Measurements from ENCODE around the gene TOMM34. TPM values are rescaled to one million over a fixed set of nuclear protein-coding genes. Genes with fewer than 3 reads are reported as not detected.
A peak's percentile ranks its signal among the peaks of the same experiment; 100 is the strongest.

Gene TOMM34
- total and polyA plus RNA-seq, 2 of the 13 experiments (the other 11 are each of a cell fraction or from before 2014, with no cell fraction given) = 36.2 to 52.0 TPM

GRCh38 chr20:44938637-44939036 lies 21.6 kb downstream of the TOMM34 start:
- no TSS peak for BruUV-seq (replicated peaks)
- 97% methylated on average over 9 of the region's 9 CpGs for WGBS (ENCODE audit: low lambda C conversion rate)
- Histone ChIP-seq H3K79me2 (ENCODE audit: insufficient read depth, low read length) (no peaks in the 10 kb centered on the region), H3K9ac (ENCODE audit: insufficient read depth, low read depth, low read length) (no peak overlapping the region), H2AFZ (ENCODE audit: low read length) (no peak overlapping the region), H3K4me1 (ENCODE audit: insufficient read depth, low read length) (peaks cover 10% of the 10 kb centered on the region), H3K36me3 (replicated peaks in 1 of 2; ENCODE audit: control insufficient read depth in 1 of 2, insufficient read depth in 2 of 2, low read length in 2 of 2) (peaks cover 51 to 90% of the 10 kb centered on the region in 2 experiments), H3K27me3 (ENCODE audit: control insufficient read depth in 1 of 2, insufficient read depth in 2 of 2, low read length in 2 of 2) (no peaks in the 10 kb centered on the region), H4K20me1 (ENCODE audit: insufficient read depth, low read length) (no peaks in the 10 kb centered on the region), H3K4me3 (replicated peaks in 1 of 3; ENCODE audit: insufficient read depth in 1 of 3, low read depth in 2 of 3, low read length in 3 of 3) (no peak overlapping the region), H3K4me2 (ENCODE audit: low read depth, low read length) (no peak overlapping the region), H3K9me3 (ENCODE audit: low read length) (no peaks in the 10 kb centered on the region), H3K27ac (ENCODE audit: extremely low read length, insufficient read depth, low read length) (no peak overlapping the region)
- DNase-seq (ENCODE audit: low spot score) = no peak
- intact Hi-C loops (cut with micrococcal nuclease; ENCODE audit: unreplicated experiment) (no loop called here), in situ Hi-C loops (cut with HindIII; ENCODE audit: extremely low pct_ligation_motif_present, low pct_unique_long_range_greater_than_20kb) (no loop called here)
- no peak for FAIRE-seq
- ATAC-seq = no peak
- CTCF ChIA-PET (ENCODE audit: low intra/inter-chr PET ratio, low total read pairs) = no interaction called here
- TF ChIP-seq ZNF274 (CRISPR knock-in tag; IDR thresholded peaks at IDR 0.05) (0 out of 2 replicates have a peak, but pooled peaks have one; percentile 26), ZNF512B (CRISPR knock-in tag; IDR thresholded peaks at IDR 0.05; ENCODE audit: borderline replicate concordance) (no peak)
- POLR2A ChIA-PET = interaction anchor here (1.2 kb wide), 1 partner anchor 11 kb away, joined by 3 read pairs; no protein-coding TSS in a partner anchor

GRCh38 chr20:44936510-44936909 lies 23.7 kb downstream of the TOMM34 start:
- FAIRE-seq = no peak
- intact Hi-C loops (cut with micrococcal nuclease; ENCODE audit: unreplicated experiment) (no loop called here), in situ Hi-C loops (cut with HindIII; ENCODE audit: extremely low pct_ligation_motif_present, low pct_unique_long_range_greater_than_20kb) (no loop called here)
- no peaks in the 10 kb centered on the region for H3K4me1 ChIP-seq (ENCODE audit: insufficient read depth, low read length)
- 93% methylated on average over 10 of the region's 10 CpGs for WGBS (ENCODE audit: low lambda C conversion rate)
- CTCF ChIA-PET (ENCODE audit: low intra/inter-chr PET ratio, low total read pairs) = no interaction called here
- H3K4me3 ChIP-seq (replicated peaks in 1 of 3; ENCODE audit: insufficient read depth in 1 of 3, low read depth in 2 of 3, low read length in 3 of 3) = no peak overlapping the region
- H3K79me2 ChIP-seq (ENCODE audit: insufficient read depth, low read length) = no peaks in the 10 kb centered on the region
- no peak overlapping the region for H3K4me2 ChIP-seq (ENCODE audit: low read depth, low read length)
- no peak overlapping the region for H2AFZ ChIP-seq (ENCODE audit: low read length)
- BruUV-seq (replicated peaks) = no TSS peak
- POLR2A ChIA-PET = no interaction called here
- no peak overlapping the region for H3K27ac ChIP-seq (ENCODE audit: extremely low read length, insufficient read depth, low read length)
- no peak overlapping the region for H3K9ac ChIP-seq (ENCODE audit: insufficient read depth, low read depth, low read length)
- ATAC-seq = no peak
- TF ChIP-seq TEAD2 (CRISPR knock-in tag; IDR thresholded peaks at IDR 0.05) (no peak), DNMT1 (CRISPR knock-in tag; IDR thresholded peaks at IDR 0.05) (no peak), YY1 (IDR thresholded peaks at IDR 0.05; ENCODE audit: insufficient read depth, insufficient replicate concordance, low read depth, low read length) (no peak), ZNF768 (CRISPR knock-in tag; IDR thresholded peaks at IDR 0.05) (peak; percentile 10; the same call in 1 of the 2 replicates), SRSF9 (IDR thresholded peaks at IDR 0.05; ENCODE audit: borderline replicate concordance, insufficient read depth, low read depth, low read length, poor library complexity, severe bottlenecking) (no peak), MLLT10 (CRISPR knock-in tag; IDR thresholded peaks at IDR 0.05) (no peak), ZNF224 (CRISPR knock-in tag; IDR thresholded peaks at IDR 0.05) (no peak), ZNF280B (CRISPR knock-in tag; IDR thresholded peaks at IDR 0.05; ENCODE audit: borderline replicate concordance) (peak; percentile 40; the same call in 1 of the 2 replicates), ZNF382 (CRISPR knock-in tag; IDR thresholded peaks at IDR 0.05; ENCODE audit: borderline replicate concordance) (no peak), ZNF614 (CRISPR knock-in tag; IDR thresholded peaks at IDR 0.05; ENCODE audit: borderline replicate concordance) (no peak), ZNF550 (CRISPR knock-in tag; IDR thresholded peaks at IDR 0.05; ENCODE audit: borderline replicate concordance) (no peak)
- no peaks in the 10 kb centered on the region for H3K9me3 ChIP-seq (ENCODE audit: low read length)
- no peaks in the 10 kb centered on the region for H4K20me1 ChIP-seq (ENCODE audit: insufficient read depth, low read length)
- H3K36me3 ChIP-seq (replicated peaks in 1 of 2; ENCODE audit: control insufficient read depth in 1 of 2, insufficient read depth in 2 of 2, low read length in 2 of 2) = peaks cover 43 to 86% of the 10 kb centered on the region in 2 experiments
- no peak for DNase-seq (ENCODE audit: low spot score)
- H3K27me3 ChIP-seq (ENCODE audit: control insufficient read depth in 1 of 2, insufficient read depth in 2 of 2, low read length in 2 of 2) = no peaks in the 10 kb centered on the region
